DOHH2 (cell line): Measurements from ENCODE around the gene CFAP58.

ENCODE experiments used
- EZH2phosphoT487 ChIP-seq: fragments of 200-600 bp; sonication (generic); IDR thresholded peaks from 2 replicates; pipeline ENCODE4 v1.6.1; 2017; ENCODE audit warnings: borderline replicate concordance, mild to moderate bottlenecking, antibody characterized with exemption, low read length, moderate library complexity, mixed read lengths
- TF ChIP-seq, protein P1 (sequence below): fragments of 200-600 bp; sonication (generic); IDR thresholded peaks from one replicate; pipeline ENCODE4 v1.5.1; 2014; ENCODE audit warnings: antibody characterized with exemption, mild to moderate bottlenecking, low read depth, low read length; ENCODE audit not compliant: poor library complexity, severe bottlenecking

DNA sequence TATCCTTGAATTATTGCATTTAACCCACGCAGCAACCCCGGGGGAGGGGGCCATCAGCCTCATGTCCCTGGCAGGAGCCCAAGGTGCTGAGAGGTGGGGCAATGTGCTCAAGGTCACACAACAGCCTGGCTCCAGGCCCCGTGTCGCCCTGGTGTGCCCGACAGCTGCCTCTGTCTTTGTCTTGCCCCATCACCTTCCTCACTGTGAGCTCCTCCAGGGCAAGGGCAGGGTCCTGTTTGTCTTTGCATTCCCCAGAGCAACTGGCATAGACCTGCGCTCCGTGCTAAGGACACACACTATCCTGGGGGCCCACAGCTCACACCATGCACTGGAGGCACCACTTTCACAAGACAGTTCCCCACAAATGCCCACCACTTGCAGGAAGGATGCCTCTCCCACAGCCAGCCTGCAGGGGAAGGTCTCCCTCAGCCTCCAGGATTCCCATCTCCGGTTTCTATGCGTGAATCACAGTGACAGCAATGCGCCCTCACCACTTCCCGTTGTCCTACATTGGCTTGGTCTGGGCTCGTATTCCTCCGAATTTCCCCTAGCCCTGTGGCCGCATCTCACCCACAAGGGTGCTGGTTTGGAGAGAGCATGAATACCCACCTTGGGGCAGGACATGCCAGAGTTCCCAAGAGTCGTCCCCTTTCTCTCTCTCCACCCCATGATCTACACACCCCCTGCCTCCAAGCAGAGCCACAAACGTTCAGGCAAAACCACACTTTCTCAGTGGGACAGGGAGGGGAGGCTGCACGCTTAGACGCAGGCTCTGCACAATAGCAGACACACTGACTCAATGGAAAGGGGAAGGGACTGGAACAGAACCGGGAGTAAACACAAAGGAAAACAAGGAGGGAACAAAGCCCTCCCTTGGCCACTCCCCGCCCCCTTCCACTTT lies 25.6 kb upstream of the CFAP58 start:
- TF ChIP-seq, protein P1, sequence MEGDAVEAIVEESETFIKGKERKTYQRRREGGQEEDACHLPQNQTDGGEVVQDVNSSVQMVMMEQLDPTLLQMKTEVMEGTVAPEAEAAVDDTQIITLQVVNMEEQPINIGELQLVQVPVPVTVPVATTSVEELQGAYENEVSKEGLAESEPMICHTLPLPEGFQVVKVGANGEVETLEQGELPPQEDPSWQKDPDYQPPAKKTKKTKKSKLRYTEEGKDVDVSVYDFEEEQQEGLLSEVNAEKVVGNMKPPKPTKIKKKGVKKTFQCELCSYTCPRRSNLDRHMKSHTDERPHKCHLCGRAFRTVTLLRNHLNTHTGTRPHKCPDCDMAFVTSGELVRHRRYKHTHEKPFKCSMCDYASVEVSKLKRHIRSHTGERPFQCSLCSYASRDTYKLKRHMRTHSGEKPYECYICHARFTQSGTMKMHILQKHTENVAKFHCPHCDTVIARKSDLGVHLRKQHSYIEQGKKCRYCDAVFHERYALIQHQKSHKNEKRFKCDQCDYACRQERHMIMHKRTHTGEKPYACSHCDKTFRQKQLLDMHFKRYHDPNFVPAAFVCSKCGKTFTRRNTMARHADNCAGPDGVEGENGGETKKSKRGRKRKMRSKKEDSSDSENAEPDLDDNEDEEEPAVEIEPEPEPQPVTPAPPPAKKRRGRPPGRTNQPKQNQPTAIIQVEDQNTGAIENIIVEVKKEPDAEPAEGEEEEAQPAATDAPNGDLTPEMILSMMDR = no peak
- TF ChIP-seq EZH2phosphoT487 = no peak
